ENCODE data around the gene CLDN2. TPM values are rescaled to one million over a fixed set of nuclear protein-coding genes. Genes with fewer than 3 reads are reported as not detected.

CLDN2 gene
- total RNA-seq, 1 experiment from 2014 or later: 17.6 TPM

- peaks cover 38% of the 10 kb centered on the region for H3K4me1 Mint-ChIP-seq (ENCODE audit: low read depth, unreplicated experiment)
- intact Hi-C loops (cut with micrococcal nuclease; ENCODE audit: unreplicated experiment): loop anchor here (2.0 kb wide), 1 partner anchor 15 kb away; no protein-coding TSS in a partner anchor
- DNase-seq: peak; percentile 76
- peaks cover 13% of the 10 kb centered on the region for H3K36me3 Mint-ChIP-seq (ENCODE audit: insufficient read depth, unreplicated experiment)
- BruUV-seq (replicated peaks): no TSS peak
- H3K27me3 Mint-ChIP-seq (ENCODE audit: unreplicated experiment): no peaks in the 10 kb centered on the region
- no peak for TF ChIP-seq CTCF (IDR thresholded peaks at IDR 0.05; ENCODE audit: unreplicated experiment)
- H3K9me3 Mint-ChIP-seq (ENCODE audit: low read depth, unreplicated experiment): no peaks in the 10 kb centered on the region
- peak overlapping the region; percentile 4 for H3K4me3 Mint-ChIP-seq (ENCODE audit: low read depth, unreplicated experiment)
- CTCF ChIA-PET: interaction anchor here (0.8 kb wide), 1 partner anchor 12 kb away, joined by 3 read pairs; no protein-coding TSS in a partner anchor
- H3K27ac Mint-ChIP-seq (ENCODE audit: unreplicated experiment): peak overlapping the region; percentile 75
Observed at GRCh38 chrX:106917830-106918500, 2.2 kb upstream of the CLDN2 start.

- TF ChIP-seq CTCF (IDR thresholded peaks at IDR 0.05; ENCODE audit: unreplicated experiment): no peak
- Mint-ChIP-seq H3K4me3 (ENCODE audit: low read depth, unreplicated experiment) (no peak overlapping the region), H3K27me3 (ENCODE audit: unreplicated experiment) (no peaks in the 10 kb centered on the region), H3K4me1 (ENCODE audit: low read depth, unreplicated experiment) (peaks cover 20% of the 10 kb centered on the region), H3K36me3 (ENCODE audit: insufficient read depth, unreplicated experiment) (peaks cover 9% of the 10 kb centered on the region), H3K9me3 (ENCODE audit: low read depth, unreplicated experiment) (no peaks in the 10 kb centered on the region), H3K27ac (ENCODE audit: unreplicated experiment) (no peak overlapping the region)
- CTCF ChIA-PET: no interaction called here
- BruUV-seq (replicated peaks): no TSS peak
- DNase-seq: no peak
- intact Hi-C loops (cut with micrococcal nuclease; ENCODE audit: unreplicated experiment): no loop called here
Observed at GRCh38 chrX:106921637-106922036, 1.4 kb downstream of the CLDN2 start.

- no peak for DNase-seq
- CTCF ChIA-PET: no interaction called here
- BruUV-seq (replicated peaks): no TSS peak
- TF ChIP-seq CTCF (IDR thresholded peaks at IDR 0.05; ENCODE audit: unreplicated experiment): no peak
- intact Hi-C loops (cut with micrococcal nuclease; ENCODE audit: unreplicated experiment): no loop called here
- Mint-ChIP-seq H3K4me1 (ENCODE audit: low read depth, unreplicated experiment) (peaks cover 28% of the 10 kb centered on the region), H3K27me3 (ENCODE audit: unreplicated experiment) (no peaks in the 10 kb centered on the region), H3K4me3 (ENCODE audit: low read depth, unreplicated experiment) (no peak overlapping the region), H3K9me3 (ENCODE audit: low read depth, unreplicated experiment) (no peaks in the 10 kb centered on the region), H3K36me3 (ENCODE audit: insufficient read depth, unreplicated experiment) (peaks cover 5% of the 10 kb centered on the region), H3K27ac (ENCODE audit: unreplicated experiment) (peak overlapping the region; percentile 43)
Observed at GRCh38 chrX:106927023-106927422, 6.8 kb downstream of the CLDN2 start.

- intact Hi-C loops (cut with micrococcal nuclease; ENCODE audit: unreplicated experiment): no loop called here
- H3K4me3 Mint-ChIP-seq (ENCODE audit: low read depth, unreplicated experiment): no peak overlapping the region
- peak; percentile 68 for DNase-seq
- H3K36me3 Mint-ChIP-seq (ENCODE audit: insufficient read depth, unreplicated experiment): peaks cover 12% of the 10 kb centered on the region
- H3K27me3 Mint-ChIP-seq (ENCODE audit: unreplicated experiment): no peaks in the 10 kb centered on the region
- H3K9me3 Mint-ChIP-seq (ENCODE audit: low read depth, unreplicated experiment): no peaks in the 10 kb centered on the region
- no peak for TF ChIP-seq CTCF (IDR thresholded peaks at IDR 0.05; ENCODE audit: unreplicated experiment)
- BruUV-seq (replicated peaks): no TSS peak
- H3K4me1 Mint-ChIP-seq (ENCODE audit: low read depth, unreplicated experiment): peaks cover 35% of the 10 kb centered on the region
- CTCF ChIA-PET: interaction anchor here (0.7 to 1.2 kb wide), 3 partner anchors 22 to 29 kb away, joined by 4 to 5 read pairs (median 4); no protein-coding TSS in a partner anchor
- H3K27ac Mint-ChIP-seq (ENCODE audit: unreplicated experiment): peak overlapping the region; percentile 43
Observed at GRCh38 chrX:106927700-106928099, 7.5 kb downstream of the CLDN2 start.
